ENCODE measurements around the gene WFIKKN2. TPM values are rescaled to one million over a fixed set of nuclear protein-coding genes. Genes with fewer than 3 reads are reported as not detected.
"Not testable (repeated sequence)": the region's sequence is repeated elsewhere in the genome, so short reads cannot be mapped to it uniquely, and the experiment has no call there.

The WFIKKN2 gene
- total and polyA plus RNA-seq, 2 of the 8 experiments (the other 6 are each of a cell fraction or from before 2014, with no cell fraction given), result 0.07 to 0.30 TPM

- H2BK12ac ChIP-seq (ENCODE audit: low read depth, low read length); H3K4me3 ChIP-seq (ENCODE audit: extremely low read depth in 1 of 4, insufficient read depth in 2 of 4, low read depth in 3 of 4, low read length in 4 of 4); H4K20me1 ChIP-seq (replicated peaks in 1 of 2; ENCODE audit: control insufficient read depth in 1 of 2, insufficient read depth in 2 of 2, low read length in 2 of 2); H4K5ac ChIP-seq (ENCODE audit: insufficient read length, low read depth, low read length); DNase-seq (ENCODE audit: low read depth in 1 of 2, low spot score in 2 of 2); H2BK5ac ChIP-seq (ENCODE audit: low read depth, low read length); H2AK5ac ChIP-seq (ENCODE audit: low read depth, low read length); H3K56ac ChIP-seq (replicated peaks; ENCODE audit: insufficient read length, low read depth, low read length); H2BK120ac ChIP-seq (replicated peaks; ENCODE audit: low read depth, low read length); H3K18ac ChIP-seq (ENCODE audit: extremely low read depth, low read length); H3K14ac ChIP-seq (ENCODE audit: insufficient read length); H3K4ac ChIP-seq (replicated peaks; ENCODE audit: insufficient read length, low read depth, low read length); H3K23me2 ChIP-seq (ENCODE audit: low read depth, low read length); H3K23ac ChIP-seq (ENCODE audit: insufficient read length); H3K9me3 ChIP-seq (ENCODE audit: insufficient read depth in 2 of 2, low read depth in 1 of 2, low read length in 1 of 2); H2AFZ ChIP-seq (ENCODE audit: low read length); H3K4me2 ChIP-seq (ENCODE audit: insufficient read depth in 1 of 2, low read depth in 2 of 2, low read length in 2 of 2); H3K79me1 ChIP-seq (ENCODE audit: low read depth, low read length); H3K79me2 ChIP-seq (ENCODE audit: control insufficient read depth in 1 of 2, insufficient read depth in 2 of 2, low read length in 2 of 2); FAIRE-seq; H3K36me3 ChIP-seq (ENCODE audit: control insufficient read depth in 2 of 4, insufficient read depth in 4 of 4, low read length in 3 of 4); H3K27ac ChIP-seq (ENCODE audit: low read depth, low read length); H2BK15ac ChIP-seq (ENCODE audit: low read length); H4K8ac ChIP-seq (ENCODE audit: extremely low read depth, insufficient read depth, low read length); H3K4me1 ChIP-seq (replicated peaks in 1 of 4; ENCODE audit: control insufficient read depth in 3 of 4, insufficient read depth in 4 of 4, low read length in 3 of 4); H4K91ac ChIP-seq (replicated peaks; ENCODE audit: insufficient read length, low read length); H2BK20ac ChIP-seq (ENCODE audit: low read length); H3K27me3 ChIP-seq (replicated peaks in 1 of 4; ENCODE audit: control insufficient read depth in 3 of 4, extremely low read depth in 1 of 4, insufficient read depth in 3 of 4, low read length in 3 of 4); H3K9ac ChIP-seq (replicated peaks in 1 of 4; ENCODE audit: extremely low read depth in 1 of 4, low read depth in 3 of 4, low read length in 3 of 4): not testable (repeated sequence)
- CTCF ChIA-PET (ENCODE audit: partially characterized antibody), result interaction anchor here (0.8 kb wide), 1 partner anchor 13 kb away, joined by 6 read pairs; no protein-coding TSS in a partner anchor
- POLR2A ChIA-PET (ENCODE audit: partially characterized antibody), result interaction anchor here (6.3 kb wide), 1 partner anchor 11 kb away, joined by 51 read pairs; the partner anchor contains the start of gene TOB1
- WGBS, 2 experiments (ENCODE audit: extremely low coverage in 1 of 2, insufficient coverage in 1 of 2, insufficient read length in 1 of 2, insufficient replicate concordance in 2 of 2, low coverage in 1 of 2, low lambda C conversion rate in 2 of 2, missing lambda C conversion rate in 1 of 2), result 93% methylated on average over 9 of the region's 9 CpGs; no CpG with 5 or more reads in 1 of the 2 experiments
Observed at GRCh38 chr17:50877042-50877441, 41.7 kb downstream of the WFIKKN2 start.

Measured in H1 (cell line).